HG03108 (cell line): ENCODE measurements around the gene CACNA1A.
"Not testable (repeated sequence)": the region's sequence is repeated elsewhere in the genome, so short reads cannot be mapped to it uniquely, and the experiment has no call there.

Experiments
- ATAC-seq: cut with Tn5 transposase; IDR thresholded peaks from one replicate; pipeline ENCODE4 v1.9.1; 2021; ENCODE audit warnings: moderate library complexity; ENCODE audit not compliant: unreplicated experiment

CACNA1A gene

GRCh38 chr19:13366529-13367143 is 139.6 kb downstream of the CACNA1A start:
- no peak for ATAC-seq

GRCh38 chr19:13363954-13364353 is 142.3 kb downstream of the CACNA1A start:
- no peak for ATAC-seq

- no peak for ATAC-seq
These were observed 143.0 kb downstream of the CACNA1A start for GRCh38 chr19:13363245-13363644.

GRCh38 chr19:13362668-13363067 is 143.6 kb downstream of the CACNA1A start:
- no peak for ATAC-seq

- not testable (repeated sequence) for ATAC-seq
These were observed 144.6 kb downstream of the CACNA1A start for GRCh38 chr19:13361726-13362125.

GRCh38 chr19:13356686-13357280 is 149.5 kb downstream of the CACNA1A start:
- ATAC-seq: no peak

- ATAC-seq: no peak
These were observed 150.1 kb downstream of the CACNA1A start for GRCh38 chr19:13356185-13356584.

- ATAC-seq: no peak
These were observed 150.9 kb downstream of the CACNA1A start for GRCh38 chr19:13355356-13355755.

GRCh38 chr19:13353625-13354024 is 152.7 kb downstream of the CACNA1A start:
- no peak for ATAC-seq

- ATAC-seq: no peak
These were observed 155.5 kb downstream of the CACNA1A start for GRCh38 chr19:13350759-13351158.

GRCh38 chr19:13350072-13350471 is 156.2 kb downstream of the CACNA1A start:
- no peak for ATAC-seq

GRCh38 chr19:13347367-13347766 is 158.9 kb downstream of the CACNA1A start:
- ATAC-seq: no peak

- ATAC-seq: no peak
These were observed 162.8 kb downstream of the CACNA1A start for GRCh38 chr19:13343514-13343913.

- ATAC-seq: no peak
These were observed 163.6 kb downstream of the CACNA1A start for GRCh38 chr19:13342672-13343071.

- no peak for ATAC-seq
These were observed 166.4 kb downstream of the CACNA1A start for GRCh38 chr19:13339869-13340268.

GRCh38 chr19:13337181-13337580 is 169.1 kb downstream of the CACNA1A start:
- ATAC-seq: no peak

GRCh38 chr19:13334801-13335481 is 171.3 kb downstream of the CACNA1A start:
- no peak for ATAC-seq

GRCh38 chr19:13330285-13330684 is 176.0 kb downstream of the CACNA1A start:
- no peak for ATAC-seq

GRCh38 chr19:13329766-13330165 is 176.5 kb downstream of the CACNA1A start:
- no peak for ATAC-seq

GRCh38 chr19:13328241-13328640 is 178.0 kb downstream of the CACNA1A start:
- no peak for ATAC-seq

GRCh38 chr19:13319526-13319925 is 186.8 kb downstream of the CACNA1A start:
- ATAC-seq: no peak

GRCh38 chr19:13318190-13318589 is 188.1 kb downstream of the CACNA1A start:
- ATAC-seq: no peak
